Endothelial cell of umbilical vein (primary cell): Measurements from ENCODE around the gene DOCK8. TPM values are rescaled to one million over a fixed set of nuclear protein-coding genes. Genes with fewer than 3 reads are reported as not detected.

Experiments used
- BruUV-seq: library from RNA; stranded (reverse); fragments of 400-500 nt; replicated peaks from 2 replicates; lab custom pipeline; 2021; lab: Mats Ljungman, UMichigan
- CTCF ChIA-PET: fragments of 300-600, 350-600 bp; sonication (Branson Sonifier 250); formaldehyde crosslinking; loops from one replicate; lab custom pipeline; 2021; ENCODE audit warnings: antibody characterized with exemption, inconsistent platforms; lab: Charles Lee
- POLR2A ChIA-PET: fragments of 300-600, 350-600 bp; sonication (Branson Sonifier 250); formaldehyde crosslinking; loops from one replicate; lab custom pipeline; 2021; ENCODE audit warnings: antibody characterized with exemption, inconsistent platforms; lab: Charles Lee
- DNase-seq: peaks from one replicate; pipeline ENCODE4 v3.0.0-alpha.2; 2011; ENCODE audit warnings: low read depth, low spot score
- FAIRE-seq: peaks from 2 replicates; lab custom pipeline; 2011; peaks lifted over from hg19 to GRCh38; lab: Jason Lieb, UNC
- H2AFZ ChIP-seq: 2 replicates; pipeline ENCODE4 v1.6.0; 2012; ENCODE audit warnings: low read depth, low read length, control low read depth, inconsistent platforms
- H3K27ac ChIP-seq: 2 replicates; pipeline ENCODE4 v1.5.1; 2011; ENCODE audit warnings: low read depth, mild to moderate bottlenecking, control low read depth, low read length, moderate library complexity; ENCODE audit not compliant: insufficient read depth
- H3K27me3 ChIP-seq, 2 experiments: 2 replicates each; pipeline versions ENCODE4 v1.6.0 to v1.6.1; 2011; ENCODE audit warnings: low read length in 2 of 2, mixed read lengths in 1 of 2; ENCODE audit not compliant: control insufficient read depth in 2 of 2, insufficient read depth in 2 of 2
- H3K36me3 ChIP-seq, 2 experiments: 2 replicates in 1 of 2; 3 replicates in 1 of 2; pipeline ENCODE4 v1.5.1; 2011; ENCODE audit warnings: low read length in 2 of 2, mild to moderate bottlenecking in 1 of 2, moderate library complexity in 1 of 2; ENCODE audit not compliant: control insufficient read depth in 2 of 2, insufficient read depth in 2 of 2; ENCODE audit errors: extremely low read depth in 1 of 2
- H3K4me1 ChIP-seq: 3 replicates; pipeline ENCODE4 v1.5.1; 2011; ENCODE audit warnings: mild to moderate bottlenecking, low read length; ENCODE audit not compliant: control insufficient read depth, insufficient read depth; ENCODE audit errors: extremely low read depth
- H3K4me2 ChIP-seq: 2 replicates; pipeline ENCODE4 v1.6.1; 2011; ENCODE audit warnings: low read length, control low read depth, mixed read lengths; ENCODE audit not compliant: insufficient read depth
- H3K4me3 ChIP-seq, 3 experiments: fragments of 200-600 bp in 1 of 3; sonication (generic), shearing (Covaris generic) in 1 of 3; replicated peaks in 1 of 3; 2 replicates each; pipeline ENCODE4 v1.5.1; 2011 to 2016; ENCODE audit warnings: control low read depth in 3 of 3, low read length in 3 of 3, mild to moderate bottlenecking in 2 of 3, inconsistent platforms in 1 of 3, low read depth in 1 of 3, moderate library complexity in 1 of 3; ENCODE audit not compliant: insufficient read depth in 1 of 3
- H3K79me2 ChIP-seq: 2 replicates; pipeline ENCODE4 v1.6.0; 2012; ENCODE audit warnings: low read length, inconsistent platforms; ENCODE audit not compliant: control insufficient read depth, insufficient read depth
- H3K9ac ChIP-seq: replicated peaks from 2 replicates; pipeline ENCODE3; 2011; ENCODE audit warnings: low read length, control low read depth; ENCODE audit not compliant: insufficient read depth; ENCODE audit errors: extremely low read depth
- H3K9me1 ChIP-seq: replicated peaks from 3 replicates; pipeline ENCODE4 v1.6.0; 2011; ENCODE audit warnings: mild to moderate bottlenecking, low read length; ENCODE audit not compliant: control insufficient read depth, insufficient read depth; ENCODE audit errors: extremely low read depth
- H3K9me3 ChIP-seq: replicated peaks from 2 replicates; pipeline ENCODE4 v1.5.1; 2012; ENCODE audit warnings: low read length, inconsistent platforms; ENCODE audit not compliant: control insufficient read depth, insufficient read depth
- H4K20me1 ChIP-seq: replicated peaks from 2 replicates; pipeline ENCODE3; 2011; ENCODE audit warnings: mild to moderate bottlenecking, low read length; ENCODE audit not compliant: control insufficient read depth, insufficient read depth; ENCODE audit errors: extremely low read depth
- CTCF ChIP-seq, 2 donors: IDR thresholded peaks; 1 replicate in 1 of 2; 2 replicates in 1 of 2; pipeline ENCODE4 v1.5.1; 2011; ENCODE audit warnings: low read length in 2 of 2, mild to moderate bottlenecking in 2 of 2, moderate library complexity in 2 of 2, control low read depth in 1 of 2, inconsistent platforms in 1 of 2, low read depth in 1 of 2; ENCODE audit not compliant: insufficient read depth in 1 of 2; ENCODE audit errors: extremely low read depth in 1 of 2
- EZH2 ChIP-seq: IDR thresholded peaks from 2 replicates; pipeline ENCODE4 v1.6.1; 2012; ENCODE audit warnings: borderline replicate concordance, low read depth, mild to moderate bottlenecking, moderate library complexity, low read length, inconsistent platforms; ENCODE audit not compliant: severe bottlenecking
- FOS ChIP-seq: IDR thresholded peaks from 2 replicates; pipeline ENCODE4 v1.6.1; 2011; ENCODE audit warnings: mild to moderate bottlenecking, low read length, moderate library complexity, borderline replicate concordance; ENCODE audit not compliant: insufficient read depth
- GATA2 ChIP-seq: IDR thresholded peaks from 2 replicates; pipeline ENCODE4 v1.7.0; 2011; ENCODE audit warnings: low read depth, mild to moderate bottlenecking, moderate library complexity, mixed read lengths, low read length; ENCODE audit not compliant: insufficient read length, insufficient read depth
- JUN ChIP-seq: IDR thresholded peaks from 2 replicates; pipeline ENCODE4 v1.6.1; 2011; ENCODE audit warnings: borderline replicate concordance, low read depth; ENCODE audit not compliant: insufficient read length, insufficient read depth
- MAX ChIP-seq: IDR thresholded peaks from 2 replicates; pipeline ENCODE4 v1.6.1; 2011; ENCODE audit not compliant: insufficient read depth, insufficient read length
- MYC ChIP-seq: IDR thresholded peaks from one replicate; pipeline ENCODE4 v1.6.1; 2011; ENCODE audit warnings: mild to moderate bottlenecking, low read depth, low read length
- POLR2A ChIP-seq: IDR thresholded peaks from 2 replicates; pipeline ENCODE4 v1.6.1; 2012; ENCODE audit warnings: low read depth, mild to moderate bottlenecking, control low read depth, low read length
- POLR2AphosphoS5 ChIP-seq: IDR thresholded peaks from 2 replicates; pipeline ENCODE4 v1.6.1; 2012; ENCODE audit warnings: low read depth, mild to moderate bottlenecking, control low read depth, low read length, moderate library complexity; ENCODE audit not compliant: insufficient read depth
- dilution Hi-C: fragments of 300-500 bp; cut with MboI; formaldehyde crosslinking; loops from one replicate; pipeline ENCODE4 v1.15.0; 2019; ENCODE audit warnings: low sequenced_read_pairs; ENCODE audit not compliant: extremely low pct_ligation_motif_present
- intact Hi-C: fragments of 100-400 bp; cut with micrococcal nuclease; formaldehyde crosslinking; loops from one replicate; pipeline ENCODE4 v1.10.0; 2022
- polyA plus RNA-seq, 4 experiments: library from polyadenylated mRNA; depleted of rRNA in 3 of 4; stranded (reverse) in 3 of 4; unstranded in 1 of 4; fragments of >200 nt; gene quantifications; 2 replicates each; pipeline versions ENCODE4 v1.2.1 to v1.2.3, GENCODE V29; 2011 to 2012; ENCODE audit warnings: missing spikeins in 1 of 4
- total RNA-seq: library from RNA; stranded (reverse); gene quantifications from 2 replicates; pipeline ENCODE4 v1.2.3, GENCODE V29; 2021

Gene DOCK8
- total and polyA plus RNA-seq, 2 donors (not counting 3 experiments of a cell fraction or from before 2014, with no cell fraction given), result 0.54 to 1.3 TPM

- Histone ChIP-seq H3K36me3 (no peaks in the 10 kb centered on the region), H3K9ac (no peak overlapping the region), H3K27ac (no peak overlapping the region), H3K4me1 (no peaks in the 10 kb centered on the region), H3K27me3 (no peaks in the 10 kb centered on the region), H3K9me3 (no peaks in the 10 kb centered on the region), H4K20me1 (no peaks in the 10 kb centered on the region), H3K4me3 (no peak overlapping the region), H3K4me2 (no peak overlapping the region), H3K79me2 (no peaks in the 10 kb centered on the region), H3K9me1 (no peaks in the 10 kb centered on the region), H2AFZ (no peak overlapping the region)
- ChIA-PET CTCF (no interaction called here), POLR2A (no interaction called here)
- TF ChIP-seq MAX, result no peak
- TF ChIP-seq POLR2A, result no peak
- TF ChIP-seq FOS, result no peak
- TF ChIP-seq MYC, result no peak
- no peak for TF ChIP-seq GATA2
- TF ChIP-seq POLR2AphosphoS5, result no peak
- TF ChIP-seq JUN, result no peak
- TF ChIP-seq EZH2, result no peak
- TF ChIP-seq CTCF (IDR thresholded peaks at IDR 0.05; ENCODE audit: extremely low read depth in 1 of 2, insufficient read depth in 1 of 2, low read depth in 1 of 2, low read length in 2 of 2), result no peak
- intact Hi-C loops, result no loop called here
- dilution Hi-C loops, result no loop called here
- no peak for DNase-seq
- no peak for FAIRE-seq
- no TSS peak for BruUV-seq
Observed at GRCh38 chr9:398085-398484, 183.4 kb downstream of the DOCK8 start.
